ENCODE measurements around the gene TCHH.

- no peak for TF ChIP-seq RAD21 (IDR thresholded peaks at IDR 0.05)
- TF ChIP-seq REST (IDR thresholded peaks at IDR 0.05) = no peak
- TF ChIP-seq CTCF (IDR thresholded peaks at IDR 0.05; ENCODE audit: low read depth, low read length, missing input control) = no peak
- no peak for TF ChIP-seq ZBTB33 (IDR thresholded peaks at IDR 0.05)
- TF ChIP-seq TAF1 (conservative IDR thresholded peaks at IDR 0.05) = no peak
- TF ChIP-seq YY1 (IDR thresholded peaks at IDR 0.05) = no peak
- TF ChIP-seq ATF3 (IDR thresholded peaks at IDR 0.05) = no peak
- no peak for TF ChIP-seq GABPA (IDR thresholded peaks at IDR 0.05 in 1 of 2, conservative IDR thresholded peaks at IDR 0.05 in 1 of 2)
- no peak for TF ChIP-seq NR2F2 (IDR thresholded peaks at IDR 0.05)
- TF ChIP-seq FOXA1 (IDR thresholded peaks at IDR 0.05) = no peak
- TF ChIP-seq MAX (IDR thresholded peaks at IDR 0.05) = no peak
- TF ChIP-seq SP1 (IDR thresholded peaks at IDR 0.05) = no peak
- TF ChIP-seq RXRA (IDR thresholded peaks at IDR 0.05) = no peak
Observed at GRCh38 chr1:152112885-152113432, 2.3 kb downstream of the TCHH start.

Measured in liver (tissue), 3 donors.